Kasumi-1 (cell line): ENCODE results near the gene SZT2.

ENCODE experiments used
- DNase-seq, 2 experiments: peaks; one replicate each; lab custom pipeline; 2025; lab: John Stamatoyannopoulos, UW

Gene SZT2

DNA sequence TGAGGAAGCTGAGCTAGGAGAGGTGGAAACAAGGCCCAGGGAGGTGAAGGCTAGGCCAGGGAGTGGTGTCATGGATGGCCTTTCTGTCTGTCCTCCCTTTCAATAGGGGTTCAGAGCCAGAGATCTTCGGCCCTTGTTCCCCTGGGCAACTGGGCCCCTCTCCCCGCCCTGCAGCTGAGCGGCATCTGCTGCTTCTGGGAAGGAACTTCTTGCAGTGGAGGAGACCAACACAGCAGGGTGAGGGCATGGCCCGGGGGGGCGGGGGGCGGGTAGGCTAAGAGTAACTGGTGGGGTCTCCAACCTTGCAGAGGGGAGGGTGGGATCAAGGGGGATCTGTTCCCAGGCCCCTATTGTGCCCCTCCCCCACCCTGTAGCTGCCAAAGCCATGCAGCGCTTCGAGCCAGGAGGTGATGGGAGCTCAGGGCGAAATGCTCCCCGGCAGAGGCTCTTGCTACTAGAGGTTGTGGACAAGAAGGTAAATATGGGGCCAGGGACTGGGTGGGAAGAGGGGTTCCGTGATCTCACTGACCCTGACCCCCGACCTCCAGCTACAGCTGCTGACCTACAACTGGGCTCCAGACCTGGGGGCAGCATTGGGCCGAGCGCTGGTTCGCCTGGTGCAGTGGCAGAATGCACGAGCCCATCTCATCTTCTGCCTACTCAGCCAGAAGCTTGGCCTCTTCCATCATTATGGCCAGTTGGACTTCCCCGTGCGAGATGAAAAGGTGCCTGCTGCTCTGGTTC is 52.4 kb downstream of the SZT2 start:
- no peak for DNase-seq

DNA sequence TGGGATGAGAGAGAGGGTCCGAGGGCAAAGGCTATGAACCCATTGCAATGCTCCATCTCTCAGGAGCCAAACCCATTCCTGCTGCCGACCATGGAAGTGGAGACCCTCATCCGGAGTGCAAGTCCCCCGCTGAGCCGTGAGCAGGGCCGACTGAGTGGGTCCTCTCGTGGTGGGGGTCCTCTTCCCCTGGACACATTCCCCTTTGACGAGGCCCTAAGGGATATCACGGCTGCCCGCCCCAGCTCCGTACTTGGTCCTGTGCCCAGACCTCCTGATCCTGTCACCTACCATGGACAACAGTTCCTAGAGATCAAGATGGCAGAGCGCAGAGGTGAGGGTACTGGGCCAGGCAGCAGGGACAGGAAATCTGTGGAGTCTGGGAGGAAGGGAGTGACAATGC is 53.1 kb downstream of the SZT2 start:
- DNase-seq = no peak

GRCh38 chr1:43443197-43443946 is 53.7 kb downstream of the SZT2 start:
- no peak for DNase-seq

DNA sequence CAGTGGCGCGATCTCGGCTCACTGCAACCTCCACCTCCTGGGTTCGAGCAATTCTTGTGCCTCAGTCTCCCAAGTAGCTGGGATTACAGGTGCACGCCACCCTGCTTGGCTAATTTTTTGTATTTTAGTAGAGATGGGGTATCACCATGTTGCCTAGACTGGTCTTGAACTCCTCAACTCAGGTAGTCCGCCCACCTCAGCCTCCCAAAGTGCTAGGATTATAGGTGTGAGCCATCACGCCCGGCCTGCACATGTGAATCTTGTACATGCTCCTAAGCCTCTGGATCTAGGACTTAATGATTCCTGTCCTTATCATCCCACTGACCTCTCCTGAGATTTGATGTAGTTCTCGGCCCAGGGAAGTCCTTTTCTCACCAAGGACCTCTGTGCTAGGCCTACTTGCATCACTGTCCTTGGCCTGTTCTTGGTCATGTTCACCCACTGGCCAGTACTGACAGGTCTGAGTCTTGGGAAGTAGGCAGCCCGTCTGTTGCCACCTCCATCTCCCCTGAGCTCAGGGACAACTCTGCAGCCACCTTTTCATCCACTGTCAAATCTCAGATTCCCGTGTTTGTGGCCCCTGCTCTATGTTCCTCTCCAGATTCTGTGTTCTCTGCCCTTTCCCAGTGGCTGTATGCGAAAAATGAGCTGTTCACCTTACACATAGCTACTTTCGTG is 54.6 kb downstream of the SZT2 start:
- no peak for DNase-seq

DNA sequence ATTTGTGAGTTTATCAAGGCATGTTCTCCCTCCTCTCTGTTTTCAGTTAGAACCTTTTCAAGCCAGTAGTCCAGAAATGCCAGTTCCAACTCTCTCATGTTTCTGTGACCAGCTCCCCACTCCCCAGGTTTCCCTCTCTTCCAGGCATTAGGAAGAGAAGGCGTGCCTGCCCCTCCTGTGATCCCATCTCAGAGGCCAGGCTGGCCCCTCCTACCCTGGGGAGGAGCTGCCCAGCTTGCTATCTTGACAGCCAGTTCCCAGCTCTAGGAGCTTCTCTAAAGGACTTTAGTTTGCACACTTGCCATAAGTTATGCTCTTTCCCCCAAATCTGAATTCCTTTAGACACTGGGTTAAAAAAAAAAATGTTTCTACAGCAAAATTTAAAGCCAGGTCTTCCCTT is 55.1 kb downstream of the SZT2 start:
- DNase-seq = no peak

- DNase-seq = no peak
Measured at GRCh38 chr1:43445606-43446387, 56.1 kb downstream of the SZT2 start.

- no peak for DNase-seq
Measured at GRCh38 chr1:43446388-43446740, 56.7 kb downstream of the SZT2 start.

DNA sequence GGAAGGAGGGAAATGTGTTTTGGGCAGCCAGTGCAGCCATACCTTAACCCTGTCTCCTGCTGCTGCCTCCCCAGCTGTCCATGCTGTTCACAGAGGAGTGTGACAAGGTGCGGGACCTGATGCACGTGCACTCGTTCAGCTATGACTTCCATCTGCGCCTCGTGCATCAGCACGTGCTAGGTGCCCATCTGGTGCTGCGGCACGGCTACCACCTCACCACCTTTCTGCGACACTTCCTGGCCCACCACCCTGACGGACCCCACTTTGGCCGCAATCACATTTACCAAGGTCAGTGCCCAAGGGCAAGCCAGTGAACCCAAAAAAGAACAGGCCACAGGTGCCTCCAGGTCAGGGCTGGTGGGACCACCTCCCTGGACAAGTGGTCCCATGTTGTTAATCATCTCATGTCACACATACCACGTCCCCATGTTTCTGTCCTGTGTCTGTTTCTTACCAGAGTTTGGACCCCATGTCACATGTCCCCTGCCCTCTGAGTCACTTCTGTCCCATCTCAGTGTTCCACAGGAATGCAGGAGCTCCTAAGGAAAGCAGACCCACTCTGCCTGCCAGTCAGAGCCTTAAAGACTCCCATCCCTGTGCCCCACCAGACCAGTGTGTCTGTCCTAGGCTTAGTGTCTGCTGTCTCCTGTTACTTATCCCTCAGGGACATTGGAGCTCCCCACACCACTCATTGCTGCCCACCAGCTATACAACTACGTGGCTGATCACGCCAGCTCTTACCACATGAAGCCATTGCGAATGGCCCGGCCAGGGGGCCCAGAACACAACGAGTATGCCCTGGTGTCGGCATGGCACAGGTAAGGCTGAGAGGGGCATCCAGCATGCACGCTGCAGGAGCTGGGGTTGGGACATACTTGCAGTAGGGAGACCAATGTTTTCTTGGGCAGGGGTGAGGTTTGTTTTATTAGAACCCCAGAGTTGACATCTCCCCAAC is 57.5 kb downstream of the SZT2 start:
- DNase-seq = no peak

GRCh38 chr1:43447891-43448708 is 58.4 kb downstream of the SZT2 start:
- DNase-seq = no peak

- no peak for DNase-seq
Measured at GRCh38 chr1:43448955-43449707, 59.4 kb downstream of the SZT2 start.

- DNase-seq = no peak
Measured at GRCh38 chr1:43449708-43450069, 60.0 kb downstream of the SZT2 start.

DNA sequence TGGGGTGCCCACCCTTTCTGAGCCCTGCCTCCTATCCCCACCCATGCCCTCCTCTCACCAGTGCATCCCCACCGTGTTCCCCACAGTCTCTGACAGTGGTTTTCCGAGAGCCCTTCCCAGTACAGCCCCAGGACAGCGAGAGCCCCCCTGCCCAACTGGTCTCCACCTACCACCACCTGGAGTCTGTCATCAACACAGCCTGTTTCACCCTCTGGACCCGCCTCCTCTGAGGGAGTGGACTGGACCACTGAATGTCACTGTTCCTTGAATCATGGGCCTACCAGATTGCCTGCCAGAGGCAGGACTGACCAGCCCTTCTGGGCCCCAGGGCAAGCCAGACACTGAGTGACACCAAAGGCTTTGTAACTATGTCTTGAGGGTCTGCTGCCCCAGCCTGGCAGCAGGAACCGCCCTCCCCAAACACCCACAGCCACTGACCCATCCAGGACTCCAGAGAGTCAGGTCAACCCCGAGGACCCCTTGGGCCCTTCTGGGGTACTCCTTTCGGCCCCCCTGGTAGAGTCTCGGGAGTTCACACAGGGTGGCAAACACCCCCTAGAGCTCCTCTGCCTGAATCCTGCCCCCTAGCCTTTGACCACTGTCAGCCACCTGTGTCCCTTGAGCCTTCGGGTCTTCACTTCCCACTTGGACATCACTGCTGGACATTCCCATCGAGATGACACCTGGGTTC is 60.7 kb downstream of the SZT2 start:
- no peak for DNase-seq

- no peak for DNase-seq
Measured at GRCh38 chr1:43451157-43451591, 61.5 kb downstream of the SZT2 start.

- DNase-seq = no peak
Measured at GRCh38 chr1:43451701-43452532, 62.2 kb downstream of the SZT2 start.

DNA sequence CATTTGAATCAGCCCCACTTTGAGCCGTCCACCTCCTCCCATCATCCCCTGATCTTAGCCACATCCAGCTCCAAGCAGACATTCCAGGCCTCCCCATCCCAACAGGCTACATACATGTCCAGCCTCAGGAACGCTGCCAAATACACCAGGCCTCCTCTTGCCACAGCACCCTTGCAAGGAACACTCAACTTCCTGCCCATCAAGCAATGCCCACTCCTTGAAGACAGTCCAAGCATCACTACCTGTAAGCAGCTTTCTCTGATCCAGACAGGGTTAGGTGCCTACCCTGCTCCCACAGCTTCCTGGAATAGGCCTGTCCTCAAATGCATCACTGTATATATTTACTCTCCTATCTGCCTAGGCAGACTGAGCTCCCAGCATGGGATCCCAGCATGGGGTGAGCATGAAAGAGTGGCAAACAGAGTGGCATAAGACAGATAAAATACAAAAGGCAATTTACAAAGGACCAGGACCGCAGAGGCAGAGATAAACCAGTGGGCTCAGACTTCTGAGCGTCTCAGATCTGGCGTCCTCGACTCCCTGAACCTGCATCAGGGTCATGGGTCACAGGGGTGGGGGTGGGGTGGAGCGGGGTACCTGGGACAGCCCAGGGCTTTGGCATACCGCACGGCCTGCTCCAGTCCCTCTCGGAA is 63.2 kb downstream of the SZT2 start:
- no peak for DNase-seq

- peak; percentile 83 to 87 for DNase-seq
Measured at GRCh38 chr1:43453442-43454269, 64.0 kb downstream of the SZT2 start, which contains the start of gene HYI. Gene HYI, minus strand, starts transcription at chr1:43453931. Its CDS starts 138 bp downstream, at chr1:43453793.
